WERI-Rb-1 (cell line): Measurements from ENCODE around the gene ANKRD13A.

ENCODE experiments used
- DNase-seq: peaks from one replicate; pipeline ENCODE4 v3.0.0-alpha.2; 2020
- H3K27ac ChIP-seq: fragments of 250-450 bp; sonication (Bioruptor Pico); 2 replicates; pipeline ENCODE4 v1.5.1; 2020; ENCODE audit warnings: mild to moderate bottlenecking, moderate library complexity
- H3K27me3 ChIP-seq: fragments of 250-450 bp; sonication (Bioruptor Pico); 2 replicates; pipeline ENCODE4 v1.5.1; 2021; ENCODE audit warnings: mild to moderate bottlenecking, low read depth, moderate library complexity; ENCODE audit not compliant: insufficient read depth, severe bottlenecking
- H3K36me3 ChIP-seq: fragments of 250-450 bp; sonication (Bioruptor Pico); 2 replicates; pipeline ENCODE4 v1.5.1; 2020; ENCODE audit warnings: mild to moderate bottlenecking, moderate library complexity
- H3K4me3 ChIP-seq: 2 replicates; pipeline ENCODE4 v1.5.1; 2011; ENCODE audit warnings: low read depth, mild to moderate bottlenecking, control low read depth, low read length
- H3K9me3 ChIP-seq: fragments of 250-450 bp; sonication (Bioruptor Pico); 2 replicates; pipeline ENCODE4 v1.5.1; 2021; ENCODE audit warnings: mild to moderate bottlenecking, moderate library complexity; ENCODE audit not compliant: severe bottlenecking
- CTCF ChIP-seq: IDR thresholded peaks from 2 replicates; pipeline ENCODE4 v1.5.1; 2011; ENCODE audit warnings: low read depth, mild to moderate bottlenecking, control low read depth, inconsistent platforms, low read length

ANKRD13A gene

GRCh38 chr12:110010853-110011723, 11.9 kb downstream of the ANKRD13A start:
- Histone ChIP-seq H3K4me3 (no peak overlapping the region), H3K27ac (no peak overlapping the region), H3K9me3 (no peaks in the 10 kb centered on the region), H3K27me3 (no peaks in the 10 kb centered on the region), H3K36me3 (peaks cover 33% of the 10 kb centered on the region)
- no peak for TF ChIP-seq CTCF
- DNase-seq, result no peak

- no peak overlapping the region for H3K4me3 ChIP-seq
- TF ChIP-seq CTCF, result no peak
- no peak for DNase-seq
- no peaks in the 10 kb centered on the region for H3K9me3 ChIP-seq
- peaks cover 42% of the 10 kb centered on the region for H3K36me3 ChIP-seq
- no peak overlapping the region for H3K27ac ChIP-seq
- H3K27me3 ChIP-seq, result no peaks in the 10 kb centered on the region
These were observed 12.9 kb downstream of the ANKRD13A start for GRCh38 chr12:110012137-110012536.

GRCh38 chr12:110012659-110013058, 13.4 kb downstream of the ANKRD13A start:
- Histone ChIP-seq H3K36me3 (peaks cover 48% of the 10 kb centered on the region), H3K4me3 (no peak overlapping the region), H3K27ac (no peak overlapping the region), H3K27me3 (no peaks in the 10 kb centered on the region), H3K9me3 (no peaks in the 10 kb centered on the region)
- no peak for DNase-seq
- TF ChIP-seq CTCF, result no peak

GRCh38 chr12:110015132-110015531, 15.9 kb downstream of the ANKRD13A start:
- Histone ChIP-seq H3K27me3 (no peaks in the 10 kb centered on the region), H3K9me3 (no peaks in the 10 kb centered on the region), H3K27ac (no peak overlapping the region), H3K4me3 (no peak overlapping the region), H3K36me3 (peaks cover 67% of the 10 kb centered on the region)
- no peak for TF ChIP-seq CTCF
- no peak for DNase-seq

GRCh38 chr12:110020956-110021355, 21.7 kb downstream of the ANKRD13A start:
- Histone ChIP-seq H3K27ac (peak overlapping the region; percentile 73), H3K4me3 (no peak overlapping the region), H3K36me3 (peaks cover 56% of the 10 kb centered on the region), H3K9me3 (no peaks in the 10 kb centered on the region), H3K27me3 (no peaks in the 10 kb centered on the region)
- TF ChIP-seq CTCF, result no peak
- DNase-seq, result no peak
